Lung microvascular endothelial cell (primary cell): ENCODE measurements around the gene MDK. TPM values are rescaled to one million over a fixed set of nuclear protein-coding genes. Genes with fewer than 3 reads are reported as not detected.

Source experiments
- total RNA-seq: library from RNA; depleted of rRNA; stranded (reverse); fragments of >200 nt; gene quantifications from 2 replicates; pipeline ENCODE4 v1.2.1, GENCODE V29; 2014

The MDK gene
- total RNA-seq, 1 donor from 2014 or later = 23.8 TPM

Other genes starting within 250 kb of the MDK start
- gene CREB3L1, start 104.0 kb upstream of the MDK start, total RNA-seq = under 0.01 and 0.20 TPM in 2 replicates
- gene DGKZ, start 34.2 kb upstream of the MDK start, total RNA-seq = 44.7 and 46.2 TPM in 2 replicates
- gene CHRM4, start 10.1 kb downstream of the MDK start, total RNA-seq = under 0.01 TPM in 1 of 2 replicates, not detected in the other
- 12.4 and 15.3 TPM in 2 replicates for gene AMBRA1, start 212.4 kb downstream of the MDK start, total RNA-seq
- 3.5 and 5.0 TPM in 2 replicates for gene HARBI1, start 235.6 kb downstream of the MDK start, total RNA-seq
- 47.5 and 52.8 TPM in 2 replicates for gene ATG13, start 235.9 kb downstream of the MDK start, total RNA-seq